Activated T-cell treated with anti-CD3 and anti-CD28 coated beads for 4 hours (primary cell): ENCODE results near the gene NALCN.
"Not testable (repeated sequence)": the region's sequence is repeated elsewhere in the genome, so short reads cannot be mapped to it uniquely, and the experiment has no call there.

Experiments used
- DNase-seq: peaks from one replicate; pipeline ENCODE4 v3.0.0-alpha.2; 2020

The NALCN gene

GRCh38 chr13:101331731-101332130 is 84.6 kb downstream of the NALCN start:
- no peak for DNase-seq

GRCh38 chr13:101327871-101328270 is 88.4 kb downstream of the NALCN start:
- no peak for DNase-seq

GRCh38 chr13:101326710-101327109 is 89.6 kb downstream of the NALCN start:
- DNase-seq, result no peak

- DNase-seq, result no peak
Observed at GRCh38 chr13:101325423-101325822, 90.9 kb downstream of the NALCN start.

GRCh38 chr13:101323601-101324000 is 92.7 kb downstream of the NALCN start:
- no peak for DNase-seq

- DNase-seq, result no peak
Observed at GRCh38 chr13:101317986-101318523, 98.3 kb downstream of the NALCN start.

- not testable (repeated sequence) for DNase-seq
Observed at GRCh38 chr13:101313479-101313878, 102.8 kb downstream of the NALCN start.

- DNase-seq, result no peak
Observed at GRCh38 chr13:101309014-101309619, 107.2 kb downstream of the NALCN start.

- DNase-seq, result no peak
Observed at GRCh38 chr13:101308247-101309013, 107.9 kb downstream of the NALCN start.

GRCh38 chr13:101307181-101307701 is 109.1 kb downstream of the NALCN start:
- no peak for DNase-seq

- DNase-seq, result no peak
Observed at GRCh38 chr13:101306773-101307172, 109.5 kb downstream of the NALCN start.

GRCh38 chr13:101305981-101306411 is 110.3 kb downstream of the NALCN start:
- DNase-seq, result no peak

GRCh38 chr13:101303521-101303920 is 112.8 kb downstream of the NALCN start:
- no peak for DNase-seq

GRCh38 chr13:101301053-101301452 is 115.3 kb downstream of the NALCN start:
- DNase-seq, result no peak

- DNase-seq, result no peak
Observed at GRCh38 chr13:101300531-101300930, 115.8 kb downstream of the NALCN start.

GRCh38 chr13:101298517-101298916 is 117.8 kb downstream of the NALCN start:
- no peak for DNase-seq

- DNase-seq, result no peak
Observed at GRCh38 chr13:101297794-101298193, 118.5 kb downstream of the NALCN start.

- DNase-seq, result no peak
Observed at GRCh38 chr13:101292711-101293110, 123.6 kb downstream of the NALCN start.

- no peak for DNase-seq
Observed at GRCh38 chr13:101291646-101292515, 124.4 kb downstream of the NALCN start.

- no peak for DNase-seq
Observed at GRCh38 chr13:101291206-101291605, 125.1 kb downstream of the NALCN start.

GRCh38 chr13:101289764-101290163 is 126.5 kb downstream of the NALCN start:
- no peak for DNase-seq

- no peak for DNase-seq
Observed at GRCh38 chr13:101283782-101284181, 132.5 kb downstream of the NALCN start.

GRCh38 chr13:101272886-101273285 is 143.4 kb downstream of the NALCN start:
- no peak for DNase-seq
